MCF 10A (cell line): Measurements from ENCODE around the gene TMEM121. TPM values are rescaled to one million over a fixed set of nuclear protein-coding genes. Genes with fewer than 3 reads are reported as not detected.

Experiments used
- BruUV-seq: library from RNA; stranded (reverse); fragments of 400-500 nt; replicated peaks from 2 replicates; lab custom pipeline; 2021; lab: Mats Ljungman, UMichigan
- CTCF ChIA-PET: fragments of 300-600 bp; sonication (Branson Sonifier 250); formaldehyde crosslinking; extraction: SDS; loops from one replicate; lab custom pipeline; 2021; ENCODE audit warnings: antibody characterized with exemption, inconsistent platforms; lab: Yijun Ruan, JAX
- POLR2A ChIA-PET: fragments of 300-600, 350-650 bp; sonication (Branson Sonifier 250); formaldehyde crosslinking; extraction: SDS; loops from one replicate; lab custom pipeline; 2020; ENCODE audit warnings: antibody characterized with exemption, inconsistent platforms; lab: Yijun Ruan, JAX
- DNase-seq: peaks from one replicate; pipeline ENCODE4 v3.0.0-alpha.2; 2018; ENCODE audit not compliant: unreplicated experiment
- H3K27ac Mint-ChIP-seq: one replicate; pipeline ENCODE4 v1.8.0; 2022; ENCODE audit warnings: mild to moderate bottlenecking, low read depth, mixed read lengths; ENCODE audit not compliant: unreplicated experiment
- H3K27me3 Mint-ChIP-seq: one replicate; pipeline ENCODE4 v1.8.0; 2022; ENCODE audit warnings: mixed read lengths; ENCODE audit not compliant: insufficient read depth, unreplicated experiment
- H3K36me3 Mint-ChIP-seq: one replicate; pipeline ENCODE4 v1.8.0; 2022; ENCODE audit warnings: mild to moderate bottlenecking, moderate library complexity, mixed read lengths; ENCODE audit not compliant: insufficient read depth, unreplicated experiment
- H3K4me1 Mint-ChIP-seq: one replicate; pipeline ENCODE4 v1.8.0; 2022; ENCODE audit warnings: mixed read lengths; ENCODE audit not compliant: insufficient read depth, unreplicated experiment
- H3K4me3 Mint-ChIP-seq: one replicate; pipeline ENCODE4 v1.8.0; 2022; ENCODE audit warnings: mild to moderate bottlenecking, moderate library complexity, mixed read lengths; ENCODE audit not compliant: unreplicated experiment
- H3K9me3 Mint-ChIP-seq: one replicate; pipeline ENCODE4 v1.8.0; 2022; ENCODE audit warnings: mixed read lengths; ENCODE audit not compliant: unreplicated experiment
- intact Hi-C: fragments of 100-400 bp; cut with micrococcal nuclease; formaldehyde crosslinking; loops from 2 replicates; pipeline ENCODE4 v1.14.1; 2022
- total RNA-seq: library from RNA; stranded (reverse); gene quantifications from 2 replicates; pipeline ENCODE4 v1.2.3, GENCODE V29; 2022
- TF ChIP-seq, protein P1 (sequence below): fragments of 200-600 bp; IDR thresholded peaks from one replicate; pipeline ENCODE4 v1.8.0; 2022; ENCODE audit warnings: antibody characterized with exemption, mild to moderate bottlenecking; ENCODE audit not compliant: unreplicated experiment

The TMEM121 gene
- total RNA-seq, 1 experiment from 2014 or later: 0.68 TPM

DNA sequence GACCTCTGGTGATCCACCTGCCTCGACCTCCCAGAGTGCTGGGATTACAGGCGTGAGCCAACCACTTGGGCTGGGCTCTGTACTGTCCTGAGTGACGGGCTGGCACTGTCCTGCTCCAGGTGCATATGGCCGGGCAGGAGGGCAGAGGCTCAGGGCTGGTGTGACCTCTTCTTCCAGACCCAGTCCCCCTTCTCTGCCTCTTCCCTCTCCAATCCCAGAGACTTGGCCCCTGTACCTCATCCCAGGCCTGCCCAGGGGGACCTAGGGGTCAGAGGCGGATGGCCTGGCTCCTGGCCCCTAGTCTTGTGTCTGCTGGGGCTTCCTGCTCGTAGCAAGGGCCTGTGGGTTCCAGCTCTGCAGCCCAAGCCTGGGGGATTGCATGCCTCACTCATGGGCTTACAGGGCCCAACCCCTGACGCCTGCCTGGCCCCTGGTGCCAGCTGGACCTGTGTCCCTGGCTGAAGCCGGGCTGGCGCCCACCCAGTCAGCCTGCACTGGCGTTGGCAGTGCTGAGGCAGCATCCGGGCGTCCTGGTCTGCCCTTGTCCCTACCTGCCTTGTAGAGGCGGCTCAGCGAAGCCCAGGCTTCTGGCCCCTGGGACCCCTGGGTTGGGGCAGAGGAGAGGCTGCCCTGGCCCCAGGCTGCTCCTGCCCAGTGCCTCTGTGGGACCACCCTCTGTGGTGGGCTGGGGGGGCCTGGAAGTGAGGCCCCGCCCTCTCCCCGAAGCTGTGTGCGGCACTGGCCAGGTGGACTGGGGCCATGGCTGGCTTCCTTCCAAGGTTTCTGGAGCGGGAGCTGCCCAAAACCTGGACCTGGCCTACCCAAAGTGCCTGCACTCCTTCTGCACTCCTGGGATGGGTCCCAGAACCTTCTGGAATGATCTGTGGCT is 31.0 kb upstream of the TMEM121 start:
- no TSS peak for BruUV-seq
- Mint-ChIP-seq H3K4me3 (no peak overlapping the region), H3K9me3 (no peaks in the 10 kb centered on the region), H3K4me1 (peaks cover 5% of the 10 kb centered on the region), H3K36me3 (peaks cover 20% of the 10 kb centered on the region), H3K27me3 (no peaks in the 10 kb centered on the region), H3K27ac (no peak overlapping the region)
- intact Hi-C loops: no loop called here
- DNase-seq: no peak
- TF ChIP-seq, protein P1, sequence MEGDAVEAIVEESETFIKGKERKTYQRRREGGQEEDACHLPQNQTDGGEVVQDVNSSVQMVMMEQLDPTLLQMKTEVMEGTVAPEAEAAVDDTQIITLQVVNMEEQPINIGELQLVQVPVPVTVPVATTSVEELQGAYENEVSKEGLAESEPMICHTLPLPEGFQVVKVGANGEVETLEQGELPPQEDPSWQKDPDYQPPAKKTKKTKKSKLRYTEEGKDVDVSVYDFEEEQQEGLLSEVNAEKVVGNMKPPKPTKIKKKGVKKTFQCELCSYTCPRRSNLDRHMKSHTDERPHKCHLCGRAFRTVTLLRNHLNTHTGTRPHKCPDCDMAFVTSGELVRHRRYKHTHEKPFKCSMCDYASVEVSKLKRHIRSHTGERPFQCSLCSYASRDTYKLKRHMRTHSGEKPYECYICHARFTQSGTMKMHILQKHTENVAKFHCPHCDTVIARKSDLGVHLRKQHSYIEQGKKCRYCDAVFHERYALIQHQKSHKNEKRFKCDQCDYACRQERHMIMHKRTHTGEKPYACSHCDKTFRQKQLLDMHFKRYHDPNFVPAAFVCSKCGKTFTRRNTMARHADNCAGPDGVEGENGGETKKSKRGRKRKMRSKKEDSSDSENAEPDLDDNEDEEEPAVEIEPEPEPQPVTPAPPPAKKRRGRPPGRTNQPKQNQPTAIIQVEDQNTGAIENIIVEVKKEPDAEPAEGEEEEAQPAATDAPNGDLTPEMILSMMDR: no peak
- CTCF ChIA-PET: interaction anchor here (0.8 to 1.2 kb wide), 2 partner anchors 13 to 35 kb away, joined by 3 to 4 read pairs; no protein-coding TSS in a partner anchor
- POLR2A ChIA-PET: no interaction called here

DNA sequence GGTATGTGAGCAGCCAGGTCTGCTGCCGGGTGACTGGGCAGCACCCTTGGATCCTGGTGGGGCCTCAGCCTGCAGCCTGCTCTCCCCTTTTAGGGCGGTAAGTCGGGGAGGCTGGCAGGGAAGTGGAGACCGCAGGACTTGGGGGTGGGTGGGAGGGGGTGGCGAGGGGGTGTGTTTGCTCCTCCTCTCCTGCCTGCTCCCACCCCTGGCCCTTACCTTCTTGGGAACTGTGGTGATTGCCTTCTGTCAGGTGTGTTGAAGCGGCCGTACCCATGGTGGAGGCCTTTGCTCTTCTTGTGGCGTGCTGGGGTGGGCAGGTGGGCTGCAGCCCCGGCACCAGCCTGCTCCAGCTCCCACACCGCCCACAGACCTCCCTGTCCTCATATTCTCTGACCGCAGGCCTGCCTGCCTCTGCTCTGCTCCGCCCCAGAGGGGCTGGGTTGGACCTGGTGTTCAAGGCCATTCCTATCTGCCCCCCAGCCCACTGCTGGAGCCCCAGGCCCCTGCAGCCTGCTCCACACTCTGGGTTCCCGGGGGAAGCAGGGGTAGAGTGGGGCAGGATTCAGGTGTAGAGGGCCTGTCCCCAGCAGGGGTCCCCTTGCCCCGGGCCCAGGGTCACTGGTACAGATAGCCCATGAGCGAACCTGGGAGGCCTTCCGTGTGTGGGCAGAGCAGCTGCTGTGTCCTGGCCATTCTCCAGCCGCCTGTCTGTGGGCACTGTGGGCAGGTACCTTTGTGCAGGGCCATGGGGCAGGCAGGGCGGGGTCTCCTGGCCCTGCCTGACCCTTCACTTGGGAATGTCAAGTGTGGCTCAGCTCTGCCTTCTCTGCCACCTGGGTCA is 30.2 kb upstream of the TMEM121 start:
- Mint-ChIP-seq H3K36me3 (peaks cover 17% of the 10 kb centered on the region), H3K4me1 (peaks cover 5% of the 10 kb centered on the region), H3K4me3 (no peak overlapping the region), H3K27ac (no peak overlapping the region), H3K9me3 (no peaks in the 10 kb centered on the region), H3K27me3 (no peaks in the 10 kb centered on the region)
- no peak for DNase-seq
- intact Hi-C loops: no loop called here
- ChIA-PET POLR2A (no interaction called here), CTCF (no interaction called here)
- no TSS peak for BruUV-seq
- TF ChIP-seq, protein P1: no peak

DNA sequence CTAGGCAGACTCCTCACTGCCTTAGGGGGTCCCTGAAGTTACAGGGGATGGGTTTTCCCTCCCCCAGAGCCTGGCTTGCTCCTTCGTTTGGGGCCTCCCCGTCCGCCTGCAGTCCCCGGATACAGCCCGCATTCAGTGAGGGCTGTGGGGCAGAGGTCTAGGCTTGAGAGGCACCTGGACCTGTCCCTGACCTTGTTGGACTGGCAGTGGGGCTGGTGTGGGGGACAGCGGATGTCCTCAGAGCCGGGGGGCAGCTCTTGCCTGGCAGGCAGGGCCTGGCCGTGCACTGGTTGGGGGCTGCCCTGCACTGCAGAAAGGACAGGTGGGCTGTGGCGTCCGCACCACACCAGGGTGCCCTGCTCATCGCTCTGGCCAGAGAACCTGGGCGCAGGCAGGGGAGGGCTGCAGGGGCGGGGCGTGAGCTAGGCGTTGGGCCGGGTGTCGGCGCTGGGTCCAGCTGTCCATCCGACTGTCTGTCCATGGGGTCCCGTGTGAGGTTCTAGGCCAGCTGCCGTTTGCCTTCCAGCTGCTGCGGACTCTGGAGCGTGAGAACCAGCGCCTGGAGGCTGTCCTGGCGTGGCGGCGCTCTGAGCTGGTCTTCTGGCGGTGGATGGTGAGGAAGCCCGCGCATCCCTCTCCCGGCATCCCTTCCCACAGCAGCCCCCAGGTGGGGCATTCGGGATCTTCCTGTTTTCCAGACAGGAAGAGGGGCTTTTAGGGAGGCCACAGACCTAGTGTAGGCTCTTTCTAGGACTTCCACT is 29.4 kb upstream of the TMEM121 start:
- intact Hi-C loops: no loop called here
- BruUV-seq: no TSS peak
- Mint-ChIP-seq H3K27ac (no peak overlapping the region), H3K36me3 (peaks cover 13% of the 10 kb centered on the region), H3K4me1 (no peaks in the 10 kb centered on the region), H3K27me3 (no peaks in the 10 kb centered on the region), H3K4me3 (no peak overlapping the region), H3K9me3 (no peaks in the 10 kb centered on the region)
- TF ChIP-seq, protein P1: no peak
- ChIA-PET POLR2A (no interaction called here), CTCF (interaction anchor here (1.1 kb wide), 1 partner anchor 16 kb away, joined by 4 read pairs; no protein-coding TSS in a partner anchor)
- DNase-seq: no peak
